WTC11 (cell line): Measurements from ENCODE around the gene GLB1L2. TPM values are rescaled to one million over a fixed set of nuclear protein-coding genes. Genes with fewer than 3 reads are reported as not detected.

Source experiments
- ATAC-seq: fragments of 200-7000 bp; cut with Tn5 transposase; 2 replicates; pipeline ENCODE4 v1.10.0; 2021; ENCODE audit warnings: mild to moderate bottlenecking, moderate library complexity
- CTCF ChIA-PET: fragments of 300-600 bp; sonication (Branson Sonifier 250); formaldehyde crosslinking; loops from one replicate; lab custom pipeline; 2021; ENCODE audit warnings: antibody characterized with exemption; lab: Charles Lee
- POLR2A ChIA-PET: fragments of 350-600 bp; sonication (Branson Sonifier 250); formaldehyde crosslinking; loops from one replicate; lab custom pipeline; 2021; ENCODE audit warnings: antibody characterized with exemption; lab: Charles Lee
- DNase-seq: peaks from one replicate; pipeline ENCODE4 v3.0.0; 2021; ENCODE audit warnings: low spot score
- H3K27ac Mint-ChIP-seq: 2 replicates; pipeline ENCODE4 v1.8.0; 2021; ENCODE audit warnings: mixed read lengths
- H3K27me3 Mint-ChIP-seq: 2 replicates; pipeline ENCODE4 v1.8.0; 2021; ENCODE audit warnings: low read depth, mild to moderate bottlenecking, moderate library complexity, mixed read lengths
- H3K36me3 Mint-ChIP-seq: 2 replicates; pipeline ENCODE4 v1.8.0; 2021; ENCODE audit warnings: mixed read lengths
- H3K4me1 Mint-ChIP-seq: 2 replicates; pipeline ENCODE4 v1.8.0; 2022; ENCODE audit warnings: mixed read lengths
- H3K4me3 Mint-ChIP-seq: 2 replicates; pipeline ENCODE4 v1.8.0; 2021; ENCODE audit warnings: mild to moderate bottlenecking, moderate library complexity, mixed read lengths
- H3K9me3 Mint-ChIP-seq: 2 replicates; pipeline ENCODE4 v1.8.0; 2021; ENCODE audit warnings: mixed read lengths
- CBFB ChIP-seq: sonication (generic); formaldehyde crosslinking; IDR thresholded peaks from 2 replicates; pipeline ENCODE4 v1.8.1; 2022; ENCODE audit warnings: mild to moderate bottlenecking, low read depth, missing genetic modification reagents
- CREM ChIP-seq: sonication (generic); formaldehyde crosslinking; IDR thresholded peaks from 2 replicates; pipeline ENCODE4 v1.8.1; 2022; ENCODE audit warnings: mild to moderate bottlenecking, missing genetic modification reagents, moderate library complexity
- ELF4 ChIP-seq: sonication (generic); formaldehyde crosslinking; IDR thresholded peaks from 2 replicates; pipeline ENCODE4 v1.8.1; 2022; ENCODE audit warnings: low read depth, mild to moderate bottlenecking, moderate library complexity, missing genetic modification reagents
- EMX1 ChIP-seq: fragments of 250-450 bp; sonication (Bioruptor Pico); IDR thresholded peaks from 2 replicates; pipeline ENCODE4 v1.8.0; 2021; ENCODE audit warnings: mild to moderate bottlenecking
- FOXJ3 ChIP-seq: sonication (generic); formaldehyde crosslinking; IDR thresholded peaks from 2 replicates; pipeline ENCODE4 v1.9.0; 2021; ENCODE audit warnings: missing genetic modification reagents, mild to moderate bottlenecking, borderline replicate concordance
- FOXP1 ChIP-seq: sonication (generic); formaldehyde crosslinking; IDR thresholded peaks from 2 replicates; pipeline ENCODE4 v1.8.0; 2022; ENCODE audit warnings: missing genetic modification reagents, mild to moderate bottlenecking, moderate library complexity, borderline replicate concordance
- JUN ChIP-seq: sonication (generic); formaldehyde crosslinking; IDR thresholded peaks from 2 replicates; pipeline ENCODE4 v1.8.0; 2023; ENCODE audit warnings: mild to moderate bottlenecking, missing genetic modification reagents
- NFATC4 ChIP-seq: fragments of 250-450 bp; sonication (Bioruptor Pico); IDR thresholded peaks from 2 replicates; pipeline ENCODE4 v1.9.0; 2021; ENCODE audit warnings: mild to moderate bottlenecking
- NR2C2 ChIP-seq: sonication (generic); formaldehyde crosslinking; IDR thresholded peaks from 2 replicates; pipeline ENCODE4 v1.8.0; 2022; ENCODE audit warnings: mild to moderate bottlenecking, missing genetic modification reagents
- NR3C1 ChIP-seq: sonication (generic); formaldehyde crosslinking; conservative IDR thresholded peaks from 2 replicates; pipeline ENCODE4 v1.8.1; 2023; ENCODE audit warnings: low read depth, mild to moderate bottlenecking, missing genetic modification reagents
- SOX15 ChIP-seq: fragments of 250-450 bp; sonication (Bioruptor Pico); IDR thresholded peaks from 2 replicates; pipeline ENCODE4 v1.9.0; 2021; ENCODE audit warnings: mild to moderate bottlenecking
- TCF7 ChIP-seq: sonication (generic); formaldehyde crosslinking; IDR thresholded peaks from 2 replicates; pipeline ENCODE4 v1.8.0; 2022; ENCODE audit warnings: mild to moderate bottlenecking, low read depth, missing genetic modification reagents, moderate library complexity
- TEAD4 ChIP-seq: sonication (generic); formaldehyde crosslinking; IDR thresholded peaks from 2 replicates; pipeline ENCODE4 v1.8.0; 2022; ENCODE audit warnings: mild to moderate bottlenecking, missing genetic modification reagents
- ZBTB21 ChIP-seq: sonication (generic); formaldehyde crosslinking; IDR thresholded peaks from 2 replicates; pipeline ENCODE4 v1.8.1; 2023; ENCODE audit warnings: mild to moderate bottlenecking, missing genetic modification reagents, borderline replicate concordance
- ZNF219 ChIP-seq: sonication (generic); formaldehyde crosslinking; IDR thresholded peaks from 2 replicates; pipeline ENCODE4 v1.8.0; 2023; ENCODE audit warnings: missing genetic modification reagents, mild to moderate bottlenecking, borderline replicate concordance
- ZNF671 ChIP-seq: fragments of 250-450 bp; sonication (Bioruptor Pico); IDR thresholded peaks from 2 replicates; pipeline ENCODE4 v1.8.0; 2021; ENCODE audit warnings: mild to moderate bottlenecking
- total RNA-seq: library from RNA; stranded (reverse); gene quantifications from 3 replicates; pipeline ENCODE4 v1.2.3, GENCODE V29; 2021
- TF ChIP-seq, protein P1 (sequence below): sonication (generic); formaldehyde crosslinking; IDR thresholded peaks from 2 replicates; pipeline ENCODE4 v1.8.1; 2022; ENCODE audit warnings: mild to moderate bottlenecking, moderate library complexity, missing genetic modification reagents
- TF ChIP-seq, protein P2 (sequence below): fragments of 250-450 bp; sonication (Bioruptor Pico); IDR thresholded peaks from 2 replicates; pipeline ENCODE4 v1.9.0; 2021; ENCODE audit warnings: moderate library complexity, mild to moderate bottlenecking, inconsistent platforms, borderline replicate concordance
- TF ChIP-seq, protein P3 (sequence below): sonication (generic); formaldehyde crosslinking; IDR thresholded peaks from 2 replicates; pipeline ENCODE4 v1.8.1; 2023; ENCODE audit warnings: mild to moderate bottlenecking, missing genetic modification reagents
- TF ChIP-seq, protein P4 (sequence below): fragments of 250-450 bp; sonication (Bioruptor Pico); IDR thresholded peaks from 2 replicates; pipeline ENCODE4 v1.9.0; 2021; ENCODE audit warnings: mild to moderate bottlenecking
- TF ChIP-seq, protein P5 (sequence below): fragments of 250-450 bp; sonication (Bioruptor Pico); IDR thresholded peaks from 2 replicates; pipeline ENCODE4 v1.9.0; 2021; ENCODE audit warnings: mild to moderate bottlenecking, borderline replicate concordance
- TF ChIP-seq, protein P6 (sequence below): sonication (generic); formaldehyde crosslinking; IDR thresholded peaks from 2 replicates; pipeline ENCODE4 v1.8.1; 2023; ENCODE audit warnings: mild to moderate bottlenecking, moderate library complexity, missing genetic modification reagents

GLB1L2 gene
- total RNA-seq, 1 experiment from 2014 or later, result 6.0 TPM

DNA sequence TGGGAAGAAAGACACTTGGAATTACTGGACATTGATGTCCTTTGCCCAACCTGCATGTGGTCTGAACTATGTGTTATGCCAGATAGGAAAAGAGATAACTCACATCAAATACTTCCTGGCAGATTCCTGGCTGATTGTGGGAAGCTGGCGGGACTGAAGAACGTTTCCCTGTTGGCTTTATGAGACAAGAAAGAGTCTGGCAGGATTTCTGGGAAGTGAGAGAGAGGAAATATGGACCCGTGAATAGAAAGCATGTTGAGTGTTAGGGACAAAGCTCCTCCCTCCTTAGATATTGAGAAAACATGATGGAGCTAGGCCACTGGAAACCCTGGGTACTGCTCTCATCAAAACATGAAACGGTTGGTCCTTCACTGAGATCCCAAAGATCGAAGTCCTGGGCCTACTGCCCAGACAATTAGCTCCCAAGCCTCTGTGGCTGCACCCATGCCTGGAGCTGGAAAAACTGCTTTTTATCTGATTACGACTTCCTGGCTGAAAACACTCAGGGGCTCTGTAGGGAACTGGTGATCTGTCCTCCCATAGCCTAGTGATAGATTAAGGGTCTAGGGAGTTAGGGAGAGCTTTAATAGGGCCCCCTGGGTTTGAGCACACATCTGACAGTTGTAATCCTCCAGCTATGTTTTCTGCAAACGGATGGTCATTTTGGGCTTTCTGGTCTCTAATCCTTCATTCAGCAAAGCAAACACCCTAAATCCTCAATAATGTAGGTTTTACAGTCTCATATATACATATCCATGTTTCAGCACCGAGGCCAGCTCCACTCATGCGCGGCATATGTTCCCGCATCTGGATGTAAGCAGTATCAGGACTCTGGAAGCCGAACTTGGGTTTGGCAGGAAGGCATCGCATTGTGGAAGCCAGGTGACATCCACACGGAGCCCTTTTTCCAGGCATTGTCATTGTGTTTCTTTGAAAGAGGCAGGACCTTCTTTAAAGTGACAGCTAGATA lies 86.4 kb downstream of the GLB1L2 start:
- Mint-ChIP-seq H3K9me3 (no peaks in the 10 kb centered on the region), H3K4me3 (no peak overlapping the region), H3K27ac (no peak overlapping the region), H3K4me1 (peaks cover 34% of the 10 kb centered on the region), H3K27me3 (peaks cover 29% of the 10 kb centered on the region), H3K36me3 (no peaks in the 10 kb centered on the region)
- no peak for ATAC-seq
- ChIA-PET POLR2A (interaction anchor here (1.2 kb wide), 1 partner anchor 20 kb away, joined by 3 read pairs; no protein-coding TSS in a partner anchor), CTCF (no interaction called here)
- TF ChIP-seq CBFB (CRISPR knock-in tag) (no peak), ZNF219 (CRISPR knock-in tag) (no peak), JUN (no peak), TEAD4 (CRISPR knock-in tag) (no peak), ELF4 (CRISPR knock-in tag) (no peak)
- DNase-seq, result peak; percentile 13

DNA sequence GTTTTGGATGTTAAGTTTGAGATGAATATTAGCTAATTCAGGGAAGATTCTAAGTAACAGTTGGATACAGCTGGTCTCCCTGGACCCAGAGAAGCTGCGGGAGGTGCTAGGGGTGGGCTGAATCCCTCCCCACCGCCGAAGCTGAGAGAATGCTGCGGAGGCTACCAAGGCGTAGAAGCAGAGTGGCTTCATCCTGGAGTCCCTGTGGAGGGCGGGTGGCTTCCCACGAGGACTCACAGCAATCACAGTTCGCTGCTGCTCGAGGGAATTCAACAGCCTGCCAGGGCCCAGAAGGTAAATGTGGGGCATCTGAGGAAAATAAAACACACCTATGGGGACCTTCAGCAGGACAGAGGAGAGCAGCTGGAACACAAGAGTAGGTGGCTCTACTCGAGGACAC lies 91.3 kb downstream of the GLB1L2 start:
- no peak for ATAC-seq
- H3K4me1 Mint-ChIP-seq, result peaks cover 14% of the 10 kb centered on the region
- no peak overlapping the region for H3K27ac Mint-ChIP-seq
- TF ChIP-seq, protein P1, sequence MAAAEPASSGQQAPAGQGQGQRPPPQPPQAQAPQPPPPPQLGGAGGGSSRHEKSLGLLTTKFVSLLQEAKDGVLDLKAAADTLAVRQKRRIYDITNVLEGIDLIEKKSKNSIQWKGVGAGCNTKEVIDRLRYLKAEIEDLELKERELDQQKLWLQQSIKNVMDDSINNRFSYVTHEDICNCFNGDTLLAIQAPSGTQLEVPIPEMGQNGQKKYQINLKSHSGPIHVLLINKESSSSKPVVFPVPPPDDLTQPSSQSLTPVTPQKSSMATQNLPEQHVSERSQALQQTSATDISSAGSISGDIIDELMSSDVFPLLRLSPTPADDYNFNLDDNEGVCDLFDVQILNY, result no peak
- no peak for TF ChIP-seq TEAD4 (CRISPR knock-in tag)
- no peak for TF ChIP-seq FOXP1 (CRISPR knock-in tag)
- TF ChIP-seq EMX1, result no peak
- no peak for TF ChIP-seq ZNF671 (CRISPR knock-in tag)
- no peak for TF ChIP-seq NR2C2
- TF ChIP-seq TCF7 (CRISPR knock-in tag), result no peak
- TF ChIP-seq NFATC4, result no peak
- no peak for TF ChIP-seq CREM (CRISPR knock-in tag)
- TF ChIP-seq, protein P2, sequence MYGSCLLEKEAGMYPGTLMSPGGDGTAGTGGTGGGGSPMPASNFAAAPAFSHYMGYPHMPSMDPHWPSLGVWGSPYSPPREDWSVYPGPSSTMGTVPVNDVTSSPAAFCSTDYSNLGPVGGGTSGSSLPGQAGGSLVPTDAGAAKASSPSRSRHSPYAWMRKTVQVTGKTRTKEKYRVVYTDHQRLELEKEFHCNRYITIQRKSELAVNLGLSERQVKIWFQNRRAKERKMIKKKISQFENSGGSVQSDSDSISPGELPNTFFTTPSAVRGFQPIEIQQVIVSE (CRISPR knock-in tag), result no peak
- no peak for TF ChIP-seq NR3C1
- TF ChIP-seq FOXJ3 (CRISPR knock-in tag), result no peak
- TF ChIP-seq, protein P3, sequence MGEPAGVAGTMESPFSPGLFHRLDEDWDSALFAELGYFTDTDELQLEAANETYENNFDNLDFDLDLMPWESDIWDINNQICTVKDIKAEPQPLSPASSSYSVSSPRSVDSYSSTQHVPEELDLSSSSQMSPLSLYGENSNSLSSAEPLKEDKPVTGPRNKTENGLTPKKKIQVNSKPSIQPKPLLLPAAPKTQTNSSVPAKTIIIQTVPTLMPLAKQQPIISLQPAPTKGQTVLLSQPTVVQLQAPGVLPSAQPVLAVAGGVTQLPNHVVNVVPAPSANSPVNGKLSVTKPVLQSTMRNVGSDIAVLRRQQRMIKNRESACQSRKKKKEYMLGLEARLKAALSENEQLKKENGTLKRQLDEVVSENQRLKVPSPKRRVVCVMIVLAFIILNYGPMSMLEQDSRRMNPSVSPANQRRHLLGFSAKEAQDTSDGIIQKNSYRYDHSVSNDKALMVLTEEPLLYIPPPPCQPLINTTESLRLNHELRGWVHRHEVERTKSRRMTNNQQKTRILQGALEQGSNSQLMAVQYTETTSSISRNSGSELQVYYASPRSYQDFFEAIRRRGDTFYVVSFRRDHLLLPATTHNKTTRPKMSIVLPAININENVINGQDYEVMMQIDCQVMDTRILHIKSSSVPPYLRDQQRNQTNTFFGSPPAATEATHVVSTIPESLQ (CRISPR knock-in tag), result no peak
- TF ChIP-seq, protein P4, sequence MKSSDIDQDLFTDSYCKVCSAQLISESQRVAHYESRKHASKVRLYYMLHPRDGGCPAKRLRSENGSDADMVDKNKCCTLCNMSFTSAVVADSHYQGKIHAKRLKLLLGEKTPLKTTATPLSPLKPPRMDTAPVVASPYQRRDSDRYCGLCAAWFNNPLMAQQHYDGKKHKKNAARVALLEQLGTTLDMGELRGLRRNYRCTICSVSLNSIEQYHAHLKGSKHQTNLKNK (CRISPR knock-in tag), result no peak
- no peak for TF ChIP-seq ZNF219 (CRISPR knock-in tag)
- TF ChIP-seq, protein P5, sequence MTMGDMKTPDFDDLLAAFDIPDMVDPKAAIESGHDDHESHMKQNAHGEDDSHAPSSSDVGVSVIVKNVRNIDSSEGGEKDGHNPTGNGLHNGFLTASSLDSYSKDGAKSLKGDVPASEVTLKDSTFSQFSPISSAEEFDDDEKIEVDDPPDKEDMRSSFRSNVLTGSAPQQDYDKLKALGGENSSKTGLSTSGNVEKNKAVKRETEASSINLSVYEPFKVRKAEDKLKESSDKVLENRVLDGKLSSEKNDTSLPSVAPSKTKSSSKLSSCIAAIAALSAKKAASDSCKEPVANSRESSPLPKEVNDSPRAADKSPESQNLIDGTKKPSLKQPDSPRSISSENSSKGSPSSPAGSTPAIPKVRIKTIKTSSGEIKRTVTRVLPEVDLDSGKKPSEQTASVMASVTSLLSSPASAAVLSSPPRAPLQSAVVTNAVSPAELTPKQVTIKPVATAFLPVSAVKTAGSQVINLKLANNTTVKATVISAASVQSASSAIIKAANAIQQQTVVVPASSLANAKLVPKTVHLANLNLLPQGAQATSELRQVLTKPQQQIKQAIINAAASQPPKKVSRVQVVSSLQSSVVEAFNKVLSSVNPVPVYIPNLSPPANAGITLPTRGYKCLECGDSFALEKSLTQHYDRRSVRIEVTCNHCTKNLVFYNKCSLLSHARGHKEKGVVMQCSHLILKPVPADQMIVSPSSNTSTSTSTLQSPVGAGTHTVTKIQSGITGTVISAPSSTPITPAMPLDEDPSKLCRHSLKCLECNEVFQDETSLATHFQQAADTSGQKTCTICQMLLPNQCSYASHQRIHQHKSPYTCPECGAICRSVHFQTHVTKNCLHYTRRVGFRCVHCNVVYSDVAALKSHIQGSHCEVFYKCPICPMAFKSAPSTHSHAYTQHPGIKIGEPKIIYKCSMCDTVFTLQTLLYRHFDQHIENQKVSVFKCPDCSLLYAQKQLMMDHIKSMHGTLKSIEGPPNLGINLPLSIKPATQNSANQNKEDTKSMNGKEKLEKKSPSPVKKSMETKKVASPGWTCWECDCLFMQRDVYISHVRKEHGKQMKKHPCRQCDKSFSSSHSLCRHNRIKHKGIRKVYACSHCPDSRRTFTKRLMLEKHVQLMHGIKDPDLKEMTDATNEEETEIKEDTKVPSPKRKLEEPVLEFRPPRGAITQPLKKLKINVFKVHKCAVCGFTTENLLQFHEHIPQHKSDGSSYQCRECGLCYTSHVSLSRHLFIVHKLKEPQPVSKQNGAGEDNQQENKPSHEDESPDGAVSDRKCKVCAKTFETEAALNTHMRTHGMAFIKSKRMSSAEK (CRISPR knock-in tag), result no peak
- TF ChIP-seq SOX15 (CRISPR knock-in tag), result no peak
- TF ChIP-seq ZBTB21 (CRISPR knock-in tag), result no peak
- no peak for TF ChIP-seq CBFB (CRISPR knock-in tag)
- TF ChIP-seq, protein P6, sequence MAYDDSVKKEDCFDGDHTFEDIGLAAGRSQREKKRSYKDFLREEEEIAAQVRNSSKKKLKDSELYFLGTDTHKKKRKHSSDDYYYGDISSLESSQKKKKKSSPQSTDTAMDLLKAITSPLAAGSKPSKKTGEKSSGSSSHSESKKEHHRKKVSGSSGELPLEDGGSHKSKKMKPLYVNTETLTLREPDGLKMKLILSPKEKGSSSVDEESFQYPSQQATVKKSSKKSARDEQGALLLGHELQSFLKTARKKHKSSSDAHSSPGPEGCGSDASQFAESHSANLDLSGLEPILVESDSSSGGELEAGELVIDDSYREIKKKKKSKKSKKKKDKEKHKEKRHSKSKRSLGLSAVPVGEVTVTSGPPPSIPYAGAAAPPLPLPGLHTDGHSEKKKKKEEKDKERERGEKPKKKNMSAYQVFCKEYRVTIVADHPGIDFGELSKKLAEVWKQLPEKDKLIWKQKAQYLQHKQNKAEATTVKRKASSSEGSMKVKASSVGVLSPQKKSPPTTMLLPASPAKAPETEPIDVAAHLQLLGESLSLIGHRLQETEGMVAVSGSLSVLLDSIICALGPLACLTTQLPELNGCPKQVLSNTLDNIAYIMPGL, result no peak
- H3K4me3 Mint-ChIP-seq, result no peak overlapping the region
- ChIA-PET POLR2A (no interaction called here), CTCF (no interaction called here)
- H3K9me3 Mint-ChIP-seq, result no peaks in the 10 kb centered on the region
- no peak for DNase-seq
- peaks cover 2% of the 10 kb centered on the region for H3K27me3 Mint-ChIP-seq
- no peaks in the 10 kb centered on the region for H3K36me3 Mint-ChIP-seq
